ENCODE measurements around the gene SENP1. TPM values are rescaled to one million over a fixed set of nuclear protein-coding genes. Genes with fewer than 3 reads are reported as not detected.

The SENP1 gene
- total and polyA plus RNA-seq, 2 of the 13 experiments (the other 11 are each of a cell fraction or from before 2014, with no cell fraction given) = 14.0 to 20.2 TPM

DNA sequence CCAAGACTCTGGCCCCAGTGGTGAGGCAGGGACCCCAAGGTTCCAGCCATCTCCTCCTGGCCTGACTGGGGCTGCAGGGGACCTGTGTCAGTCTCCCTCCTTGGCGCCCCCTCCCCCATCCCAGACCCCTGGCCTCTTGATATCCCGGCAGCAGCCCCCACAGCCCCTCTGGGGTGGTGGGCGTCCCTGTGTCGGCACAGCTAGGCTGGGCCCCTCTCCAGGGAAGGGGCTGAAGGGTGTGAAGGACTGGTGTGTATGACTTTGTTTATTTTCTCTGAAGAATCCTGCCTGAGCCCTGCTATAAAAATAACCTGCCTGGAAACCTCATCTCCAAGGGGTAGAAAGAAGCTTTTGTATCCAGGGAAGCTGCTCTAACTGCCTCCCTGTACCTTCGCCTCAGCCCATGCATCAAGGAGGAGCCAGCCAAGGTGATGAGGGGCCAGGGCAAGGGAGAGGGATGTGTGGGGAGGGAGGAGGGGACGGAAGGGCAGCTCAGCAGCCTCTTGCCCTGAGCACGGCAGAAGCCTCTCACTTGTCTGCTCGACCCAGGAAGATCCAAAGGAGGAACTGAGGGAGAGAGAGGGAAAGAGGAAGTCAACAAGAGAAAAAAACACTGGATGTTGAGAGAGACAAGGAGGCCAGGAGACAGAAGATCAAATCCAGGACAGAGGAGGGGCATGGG, 76.2 kb downstream of the SENP1 start:
- no peaks in the 10 kb centered on the region for H3K36me3 ChIP-seq (replicated peaks in 1 of 2; ENCODE audit: control insufficient read depth in 1 of 2, insufficient read depth in 2 of 2, low read length in 2 of 2)
- no peak overlapping the region for H3K9ac ChIP-seq (ENCODE audit: insufficient read depth, low read depth, low read length)
- peak overlapping the region in 1 of 3 experiments; percentile 6; a peak in 1 of 6 replicates for H3K4me3 ChIP-seq (replicated peaks in 1 of 3; ENCODE audit: insufficient read depth in 1 of 3, low read depth in 2 of 3, low read length in 3 of 3)
- intact Hi-C loops (cut with micrococcal nuclease; ENCODE audit: unreplicated experiment) (loop anchor here (10.0 kb wide), 2 partner anchors 65 to 125 kb away; partner anchors contain the start of genes TMEM106C and VDR), in situ Hi-C loops (cut with HindIII; ENCODE audit: extremely low pct_ligation_motif_present, low pct_unique_long_range_greater_than_20kb) (no loop called here)
- FAIRE-seq = no peak
- ChIA-PET POLR2A (no interaction called here), CTCF (ENCODE audit: low intra/inter-chr PET ratio, low total read pairs) (no interaction called here)
- WGBS (ENCODE audit: low lambda C conversion rate) = 18% methylated on average over 7 of the region's 8 CpGs
- H3K79me2 ChIP-seq (ENCODE audit: insufficient read depth, low read length) = no peaks in the 10 kb centered on the region
- no peak for DNase-seq (ENCODE audit: low spot score)
- peaks cover 68% of the 10 kb centered on the region for H3K4me1 ChIP-seq (ENCODE audit: insufficient read depth, low read length)
- ATAC-seq = no peak
- H3K27me3 ChIP-seq (ENCODE audit: control insufficient read depth in 1 of 2, insufficient read depth in 2 of 2, low read length in 2 of 2) = peaks cover 3 to 9% of the 10 kb centered on the region in 2 experiments; a peak in 1 of 5 replicates
- H4K20me1 ChIP-seq (ENCODE audit: insufficient read depth, low read length) = no peaks in the 10 kb centered on the region
- H3K27ac ChIP-seq (ENCODE audit: extremely low read length, insufficient read depth, low read length) = no peak overlapping the region
- H3K9me3 ChIP-seq (ENCODE audit: low read length) = no peaks in the 10 kb centered on the region
- no peak overlapping the region for H2AFZ ChIP-seq (ENCODE audit: low read length)
- peak overlapping the region; percentile 40; the same call in 1 of the 2 replicates for H3K4me2 ChIP-seq (ENCODE audit: low read depth, low read length)
- no TSS peak for BruUV-seq (replicated peaks)
- TF ChIP-seq, protein P1, sequence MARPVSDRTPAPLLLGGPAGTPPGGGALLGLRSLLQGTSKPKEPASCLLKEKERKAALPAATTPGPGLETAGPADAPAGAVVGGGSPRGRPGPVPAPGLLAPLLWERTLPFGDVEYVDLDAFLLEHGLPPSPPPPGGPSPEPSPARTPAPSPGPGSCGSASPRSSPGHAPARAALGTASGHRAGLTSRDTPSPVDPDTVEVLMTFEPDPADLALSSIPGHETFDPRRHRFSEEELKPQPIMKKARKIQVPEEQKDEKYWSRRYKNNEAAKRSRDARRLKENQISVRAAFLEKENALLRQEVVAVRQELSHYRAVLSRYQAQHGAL (CRISPR knock-in tag; IDR thresholded peaks at IDR 0.05; ENCODE audit: not compliant biosample characterization) = no peak
- no peak for TF ChIP-seq TP53 (CRISPR knock-in tag; conservative IDR thresholded peaks at IDR 0.05)
- TF ChIP-seq DMAP1 (CRISPR knock-in tag; IDR thresholded peaks at IDR 0.05) = no peak
- TF ChIP-seq, protein P2, sequence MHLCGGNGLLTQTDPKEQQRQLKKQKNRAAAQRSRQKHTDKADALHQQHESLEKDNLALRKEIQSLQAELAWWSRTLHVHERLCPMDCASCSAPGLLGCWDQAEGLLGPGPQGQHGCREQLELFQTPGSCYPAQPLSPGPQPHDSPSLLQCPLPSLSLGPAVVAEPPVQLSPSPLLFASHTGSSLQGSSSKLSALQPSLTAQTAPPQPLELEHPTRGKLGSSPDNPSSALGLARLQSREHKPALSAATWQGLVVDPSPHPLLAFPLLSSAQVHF (CRISPR knock-in tag; IDR thresholded peaks at IDR 0.05) = no peak
- no peak for TF ChIP-seq NFE2L2 (IDR thresholded peaks at IDR 0.05; ENCODE audit: low read length)
- TF ChIP-seq HDAC6 (IDR thresholded peaks at IDR 0.05; ENCODE audit: low read depth, low read length) = no peak
- no peak for TF ChIP-seq EHMT2 (IDR thresholded peaks at IDR 0.05; ENCODE audit: borderline replicate concordance, low read depth, low read length)
- TF ChIP-seq, protein P3, sequence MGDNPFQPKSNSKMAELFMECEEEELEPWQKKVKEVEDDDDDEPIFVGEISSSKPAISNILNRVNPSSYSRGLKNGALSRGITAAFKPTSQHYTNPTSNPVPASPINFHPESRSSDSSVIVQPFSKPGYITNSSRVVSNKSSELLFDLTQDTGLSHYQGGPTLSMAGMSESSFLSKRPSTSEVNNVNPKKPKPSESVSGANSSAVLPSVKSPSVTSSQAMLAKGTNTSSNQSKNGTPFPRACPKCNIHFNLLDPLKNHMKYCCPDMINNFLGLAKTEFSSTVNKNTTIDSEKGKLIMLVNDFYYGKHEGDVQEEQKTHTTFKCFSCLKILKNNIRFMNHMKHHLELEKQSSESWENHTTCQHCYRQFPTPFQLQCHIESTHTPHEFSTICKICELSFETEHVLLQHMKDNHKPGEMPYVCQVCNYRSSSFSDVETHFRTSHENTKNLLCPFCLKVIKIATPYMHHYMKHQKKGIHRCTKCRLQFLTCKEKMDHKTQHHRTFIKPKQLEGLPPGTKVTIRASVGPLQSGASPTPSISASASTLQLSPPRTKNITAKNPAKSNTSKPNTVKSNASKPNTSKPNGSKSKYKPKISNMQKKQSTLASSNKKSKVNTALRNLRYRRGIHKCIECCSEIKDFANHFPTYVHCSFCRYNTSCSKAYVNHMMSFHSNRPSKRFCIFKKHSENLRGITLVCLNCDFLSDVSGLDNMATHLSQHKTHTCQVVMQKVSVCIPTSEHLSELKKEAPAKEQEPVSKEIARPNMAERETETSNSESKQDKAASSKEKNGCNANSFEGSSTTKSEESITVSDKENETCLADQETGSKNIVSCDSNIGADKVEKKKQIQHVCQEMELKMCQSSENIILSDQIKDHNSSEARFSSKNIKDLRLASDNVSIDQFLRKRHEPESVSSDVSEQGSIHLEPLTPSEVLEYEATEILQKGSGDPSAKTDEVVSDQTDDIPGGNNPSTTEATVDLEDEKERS (CRISPR knock-in tag; IDR thresholded peaks at IDR 0.05) = no peak
- TF ChIP-seq, protein P4, sequence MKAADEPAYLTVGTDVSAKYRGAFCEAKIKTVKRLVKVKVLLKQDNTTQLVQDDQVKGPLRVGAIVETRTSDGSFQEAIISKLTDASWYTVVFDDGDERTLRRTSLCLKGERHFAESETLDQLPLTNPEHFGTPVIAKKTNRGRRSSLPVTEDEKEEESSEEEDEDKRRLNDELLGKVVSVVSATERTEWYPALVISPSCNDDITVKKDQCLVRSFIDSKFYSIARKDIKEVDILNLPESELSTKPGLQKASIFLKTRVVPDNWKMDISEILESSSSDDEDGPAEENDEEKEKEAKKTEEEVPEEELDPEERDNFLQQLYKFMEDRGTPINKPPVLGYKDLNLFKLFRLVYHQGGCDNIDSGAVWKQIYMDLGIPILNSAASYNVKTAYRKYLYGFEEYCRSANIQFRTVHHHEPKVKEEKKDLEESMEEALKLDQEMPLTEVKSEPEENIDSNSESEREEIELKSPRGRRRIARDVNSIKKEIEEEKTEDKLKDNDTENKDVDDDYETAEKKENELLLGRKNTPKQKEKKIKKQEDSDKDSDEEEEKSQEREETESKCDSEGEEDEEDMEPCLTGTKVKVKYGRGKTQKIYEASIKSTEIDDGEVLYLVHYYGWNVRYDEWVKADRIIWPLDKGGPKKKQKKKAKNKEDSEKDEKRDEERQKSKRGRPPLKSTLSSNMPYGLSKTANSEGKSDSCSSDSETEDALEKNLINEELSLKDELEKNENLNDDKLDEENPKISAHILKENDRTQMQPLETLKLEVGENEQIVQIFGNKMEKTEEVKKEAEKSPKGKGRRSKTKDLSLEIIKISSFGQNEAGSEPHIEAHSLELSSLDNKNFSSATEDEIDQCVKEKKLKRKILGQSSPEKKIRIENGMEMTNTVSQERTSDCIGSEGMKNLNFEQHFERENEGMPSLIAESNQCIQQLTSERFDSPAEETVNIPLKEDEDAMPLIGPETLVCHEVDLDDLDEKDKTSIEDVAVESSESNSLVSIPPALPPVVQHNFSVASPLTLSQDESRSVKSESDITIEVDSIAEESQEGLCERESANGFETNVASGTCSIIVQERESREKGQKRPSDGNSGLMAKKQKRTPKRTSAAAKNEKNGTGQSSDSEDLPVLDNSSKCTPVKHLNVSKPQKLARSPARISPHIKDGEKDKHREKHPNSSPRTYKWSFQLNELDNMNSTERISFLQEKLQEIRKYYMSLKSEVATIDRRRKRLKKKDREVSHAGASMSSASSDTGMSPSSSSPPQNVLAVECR (CRISPR knock-in tag; IDR thresholded peaks at IDR 0.05; ENCODE audit: borderline replicate concordance) = no peak
- TF ChIP-seq FOXA1 (IDR thresholded peaks at IDR 0.05) = no peak
- no peak for TF ChIP-seq FOXA1 (CRISPR knock-in tag; IDR thresholded peaks at IDR 0.05)
- no peak for TF ChIP-seq NFE2L1 (CRISPR knock-in tag; IDR thresholded peaks at IDR 0.05; ENCODE audit: borderline replicate concordance)
- TF ChIP-seq GATAD2A (CRISPR knock-in tag; IDR thresholded peaks at IDR 0.05) = no peak

All from HepG2 (cell line).